Neural crest cell (in vitro differentiated cells): ENCODE data around the gene CLDN4. TPM values are rescaled to one million over a fixed set of nuclear protein-coding genes. Genes with fewer than 3 reads are reported as not detected.

Experiments
- DNase-seq: peaks from one replicate; pipeline ENCODE4 v3.0.0; 2021; ENCODE audit warnings: low read depth, mixed read lengths, low spot score
- H3K27ac Mint-ChIP-seq: one replicate; pipeline ENCODE4 v1.8.0; 2021; ENCODE audit warnings: mild to moderate bottlenecking, mixed read lengths; ENCODE audit not compliant: unreplicated experiment
- H3K27me3 Mint-ChIP-seq: 2 replicates; pipeline ENCODE4 v1.8.0; 2021; ENCODE audit warnings: low read depth, mild to moderate bottlenecking, mixed read lengths
- H3K36me3 Mint-ChIP-seq: 2 replicates; pipeline ENCODE4 v1.8.0; 2021; ENCODE audit warnings: low read depth, mild to moderate bottlenecking, mixed read lengths
- H3K4me1 Mint-ChIP-seq: 2 replicates; pipeline ENCODE4 v1.8.0; 2021; ENCODE audit warnings: mixed read lengths
- H3K4me3 Mint-ChIP-seq: one replicate; pipeline ENCODE4 v1.8.0; 2021; ENCODE audit warnings: mild to moderate bottlenecking, mixed read lengths
- H3K9me3 Mint-ChIP-seq: 2 replicates; pipeline ENCODE4 v1.8.0; 2021; ENCODE audit warnings: mixed read lengths
- CTCF ChIP-seq: fragments of 200-600 bp; sonication (generic); conservative IDR thresholded peaks from 2 replicates; pipeline ENCODE4 v1.5.0; 2021; ENCODE audit warnings: antibody characterized with exemption, mild to moderate bottlenecking
- total RNA-seq: library from RNA; stranded (reverse); gene quantifications from 2 replicates; pipeline ENCODE4 v1.2.1, GENCODE V29; 2021

CLDN4 gene
- total RNA-seq, 1 donor from 2014 or later = 0.47 TPM

GRCh38 chr7:73879977-73880681, 49.3 kb downstream of the CLDN4 start:
- no peak for TF ChIP-seq CTCF
- Mint-ChIP-seq H3K4me1 (peaks cover 11% of the 10 kb centered on the region), H3K27ac (no peak overlapping the region), H3K27me3 (peaks cover 6% of the 10 kb centered on the region), H3K9me3 (no peaks in the 10 kb centered on the region), H3K36me3 (no peaks in the 10 kb centered on the region), H3K4me3 (no peak overlapping the region)
- no peak for DNase-seq

- no peak for TF ChIP-seq CTCF
These were observed 50.0 kb downstream of the CLDN4 start for GRCh38 chr7:73880755-73881328.

GRCh38 chr7:73881352-73882046, 50.7 kb downstream of the CLDN4 start:
- no peak for TF ChIP-seq CTCF
- DNase-seq = no peak
- Mint-ChIP-seq H3K9me3 (no peaks in the 10 kb centered on the region), H3K36me3 (no peaks in the 10 kb centered on the region), H3K27ac (no peak overlapping the region), H3K4me1 (peaks cover 14% of the 10 kb centered on the region), H3K27me3 (peaks cover 6% of the 10 kb centered on the region), H3K4me3 (no peak overlapping the region)

More at GRCh38 chr7:73880755-73881328, 50.0 kb downstream of the CLDN4 start:
- no peak for DNase-seq
- Mint-ChIP-seq H3K4me3 (no peak overlapping the region), H3K27me3 (peaks cover 6% of the 10 kb centered on the region), H3K27ac (peak overlapping the region; percentile 28), H3K36me3 (no peaks in the 10 kb centered on the region), H3K4me1 (peaks cover 11% of the 10 kb centered on the region), H3K9me3 (no peaks in the 10 kb centered on the region)

GRCh38 chr7:73882047-73882402, 51.2 kb downstream of the CLDN4 start:
- Mint-ChIP-seq H3K4me3 (no peak overlapping the region), H3K27ac (no peak overlapping the region), H3K36me3 (no peaks in the 10 kb centered on the region), H3K4me1 (peaks cover 14% of the 10 kb centered on the region), H3K27me3 (peaks cover 6% of the 10 kb centered on the region), H3K9me3 (no peaks in the 10 kb centered on the region)
- no peak for DNase-seq
- no peak for TF ChIP-seq CTCF

Other genes with a start within 250 kb of the CLDN4 start
- gene MLXIPL, start 206.5 kb upstream of the CLDN4 start, total RNA-seq = 0.80 and 1.1 TPM in 2 replicates
- 10.0 and 10.1 TPM in 2 replicates for gene VPS37D, start 163.2 kb upstream of the CLDN4 start, total RNA-seq
- gene DNAJC30, start 147.5 kb upstream of the CLDN4 start, total RNA-seq = 11.1 and 11.4 TPM in 2 replicates
- 66.9 and 70.8 TPM in 2 replicates for gene BUD23, start 147.4 kb upstream of the CLDN4 start, total RNA-seq
- gene STX1A, start 111.3 kb upstream of the CLDN4 start, total RNA-seq = 16.4 and 17.7 TPM in 2 replicates
- gene ABHD11, start 92.2 kb upstream of the CLDN4 start, total RNA-seq = 23.3 and 26.4 TPM in 2 replicates
- 0.19 TPM in 1 of 2 replicates, not detected in the other for gene CLDN3, start 60.7 kb upstream of the CLDN4 start, total RNA-seq
- 1.7 and 2.3 TPM in 2 replicates for gene METTL27, start 11.5 kb downstream of the CLDN4 start, total RNA-seq
- not detected in 2 replicates for gene TMEM270, start 30.2 kb downstream of the CLDN4 start, total RNA-seq
- 0.41 and 1.0 TPM in 2 replicates for gene ELN, start 197.2 kb downstream of the CLDN4 start, total RNA-seq